GM11168 (cell line): ENCODE measurements around the gene TRMO.
"Not testable (repeated sequence)": the region's sequence is repeated elsewhere in the genome, so short reads cannot be mapped to it uniquely, and the experiment has no call there.

ENCODE experiments used
- in situ Hi-C: fragments of 300-500 bp; cut with MboI; formaldehyde crosslinking; loops from one replicate; pipeline ENCODE4 v1.12.0; 2022; ENCODE audit warnings: low sequenced_read_pairs; ENCODE audit not compliant: unreplicated experiment

The TRMO gene, protein sequence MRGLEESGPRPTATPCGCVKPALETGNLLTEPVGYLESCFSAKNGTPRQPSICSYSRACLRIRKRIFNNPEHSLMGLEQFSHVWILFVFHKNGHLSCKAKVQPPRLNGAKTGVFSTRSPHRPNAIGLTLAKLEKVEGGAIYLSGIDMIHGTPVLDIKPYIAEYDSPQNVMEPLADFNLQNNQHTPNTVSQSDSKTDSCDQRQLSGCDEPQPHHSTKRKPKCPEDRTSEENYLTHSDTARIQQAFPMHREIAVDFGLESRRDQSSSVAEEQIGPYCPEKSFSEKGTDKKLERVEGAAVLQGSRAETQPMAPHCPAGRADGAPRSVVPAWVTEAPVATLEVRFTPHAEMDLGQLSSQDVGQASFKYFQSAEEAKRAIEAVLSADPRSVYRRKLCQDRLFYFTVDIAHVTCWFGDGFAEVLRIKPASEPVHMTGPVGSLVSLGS

DNA sequence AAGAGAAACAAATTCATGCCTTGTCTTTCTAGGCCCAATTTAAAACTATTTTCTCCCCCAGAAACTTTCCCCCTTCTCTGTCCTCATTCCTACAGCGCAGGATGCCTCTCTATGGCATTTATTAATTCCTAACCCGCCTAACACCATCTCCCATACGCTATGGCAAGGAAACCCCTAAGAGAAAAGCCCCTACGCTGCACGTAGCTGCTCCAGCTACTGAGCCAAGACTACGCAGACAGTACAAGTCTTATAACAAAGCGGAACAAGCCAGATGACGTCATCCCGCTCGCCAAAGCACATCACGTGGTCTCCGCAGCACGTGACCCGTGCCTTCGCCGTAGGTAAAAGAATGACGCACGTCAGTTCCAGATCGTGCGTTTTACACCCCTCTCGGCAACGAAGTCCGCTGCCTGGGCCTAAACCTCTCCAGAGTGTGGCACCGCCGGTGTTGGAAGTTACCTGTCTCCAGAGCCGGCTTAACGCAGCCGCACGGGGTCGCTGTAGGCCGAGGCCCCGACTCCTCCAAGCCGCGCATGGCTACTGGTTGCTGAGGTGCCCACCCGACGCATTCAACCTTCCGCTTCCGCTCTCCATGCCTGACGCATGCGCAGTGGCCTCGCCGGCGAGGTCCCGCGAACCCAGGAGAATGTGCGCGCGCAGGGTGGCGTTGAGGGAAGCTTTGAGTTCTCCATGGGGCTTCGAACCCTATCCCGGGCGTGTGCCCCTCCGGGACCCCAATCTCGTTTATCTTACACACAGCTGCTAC is at the start of gene TRMO:
TRMO (minus strand) TSS at position 542 of the 766 bp plus-strand sequence; CDS start at position 535, 7 bp downstream.
- in situ Hi-C loops: no loop called here

GRCh38 chr9:97970165-97970564 is 47.9 kb upstream of the TRMO start:
- in situ Hi-C loops: no loop called here

DNA sequence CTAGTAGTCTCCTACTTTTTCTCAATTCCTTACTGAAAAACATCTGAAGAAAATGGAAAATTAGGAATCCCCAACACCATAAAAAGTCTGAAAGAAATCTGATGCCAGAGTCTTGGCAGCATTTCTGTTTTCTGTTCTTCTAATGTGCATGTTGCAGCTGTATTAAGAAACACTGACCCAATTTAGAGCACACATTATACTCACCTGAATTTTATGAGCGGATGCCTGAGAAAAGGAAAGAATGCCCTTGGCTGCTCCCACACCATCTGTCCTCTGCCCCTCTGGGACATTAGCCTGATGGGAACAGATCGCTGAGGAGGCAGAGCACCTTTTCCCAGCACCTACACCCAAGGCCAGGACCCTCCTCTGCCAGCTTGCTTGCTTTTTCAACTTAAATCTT is 46.7 kb upstream of the TRMO start:
- in situ Hi-C loops: no loop called here

DNA sequence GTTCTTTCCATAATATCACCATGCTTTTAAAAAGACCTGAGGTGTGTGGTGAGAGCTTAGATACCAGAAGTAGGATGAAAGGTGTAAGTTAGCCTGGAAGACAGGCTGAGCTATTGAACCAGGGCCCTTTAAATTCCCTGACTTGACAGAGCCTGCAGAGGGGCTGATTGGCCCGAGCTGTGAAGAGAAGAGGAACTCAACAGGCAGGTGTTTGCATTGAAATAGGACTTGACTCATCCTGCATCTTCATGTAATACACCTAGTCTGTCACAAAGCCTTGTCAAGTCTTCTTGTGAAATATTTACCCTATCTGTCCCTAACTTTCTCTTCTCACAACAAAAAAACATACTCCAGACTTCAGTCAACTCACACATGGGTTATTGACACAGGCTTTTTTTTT is 44.2 kb upstream of the TRMO start:
- in situ Hi-C loops: no loop called here

- in situ Hi-C loops: no loop called here
Observed at GRCh38 chr9:97964901-97965300, 42.6 kb upstream of the TRMO start.

- in situ Hi-C loops: no loop called here
Observed at GRCh38 chr9:97963232-97963631, 40.9 kb upstream of the TRMO start.

- in situ Hi-C loops: no loop called here
Observed at GRCh38 chr9:97962575-97962974, 40.3 kb upstream of the TRMO start.

- in situ Hi-C loops: no loop called here
Observed at GRCh38 chr9:97962136-97962535, 39.8 kb upstream of the TRMO start.

DNA sequence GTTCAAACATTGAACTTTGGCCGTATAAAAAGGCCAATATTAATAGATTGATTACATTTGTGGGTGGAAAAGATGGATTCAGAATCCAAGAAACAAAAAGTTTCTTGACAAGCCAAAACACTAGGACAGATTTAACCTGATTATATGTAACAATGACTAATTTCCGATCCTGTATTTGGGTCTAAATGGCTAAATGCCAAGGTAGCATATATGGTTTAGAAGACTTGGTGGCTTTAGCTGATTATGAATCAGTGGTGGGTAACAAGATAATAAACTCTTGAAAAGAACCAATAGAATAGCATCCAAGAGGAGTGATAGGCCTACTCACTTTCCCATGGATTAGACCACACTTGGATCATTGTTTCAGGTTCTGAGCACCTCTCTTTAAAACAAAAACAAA is 39.1 kb upstream of the TRMO start:
- in situ Hi-C loops: no loop called here

- in situ Hi-C loops: not testable (repeated sequence)
Observed at GRCh38 chr9:97960678-97961328, 38.5 kb upstream of the TRMO start.

DNA sequence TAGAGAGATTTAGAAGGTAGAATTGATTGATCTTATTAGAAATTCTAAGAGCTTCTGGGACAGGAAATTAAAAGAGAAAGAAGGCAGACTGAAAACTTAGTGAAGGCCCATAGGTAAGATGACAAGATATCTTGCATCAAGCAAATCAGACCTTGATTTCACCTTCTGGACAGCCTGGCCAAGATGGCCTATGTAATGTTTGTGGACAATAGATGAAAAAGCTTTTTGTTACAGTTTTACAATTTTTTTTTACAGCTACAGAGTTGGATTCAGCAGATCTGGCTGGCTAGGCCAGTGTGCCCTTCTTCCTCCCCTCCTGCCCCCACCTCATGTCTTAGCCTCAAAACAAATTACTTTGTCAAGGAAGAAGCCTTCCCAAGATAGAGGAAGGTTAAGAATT is 37.3 kb upstream of the TRMO start:
- in situ Hi-C loops: no loop called here

DNA sequence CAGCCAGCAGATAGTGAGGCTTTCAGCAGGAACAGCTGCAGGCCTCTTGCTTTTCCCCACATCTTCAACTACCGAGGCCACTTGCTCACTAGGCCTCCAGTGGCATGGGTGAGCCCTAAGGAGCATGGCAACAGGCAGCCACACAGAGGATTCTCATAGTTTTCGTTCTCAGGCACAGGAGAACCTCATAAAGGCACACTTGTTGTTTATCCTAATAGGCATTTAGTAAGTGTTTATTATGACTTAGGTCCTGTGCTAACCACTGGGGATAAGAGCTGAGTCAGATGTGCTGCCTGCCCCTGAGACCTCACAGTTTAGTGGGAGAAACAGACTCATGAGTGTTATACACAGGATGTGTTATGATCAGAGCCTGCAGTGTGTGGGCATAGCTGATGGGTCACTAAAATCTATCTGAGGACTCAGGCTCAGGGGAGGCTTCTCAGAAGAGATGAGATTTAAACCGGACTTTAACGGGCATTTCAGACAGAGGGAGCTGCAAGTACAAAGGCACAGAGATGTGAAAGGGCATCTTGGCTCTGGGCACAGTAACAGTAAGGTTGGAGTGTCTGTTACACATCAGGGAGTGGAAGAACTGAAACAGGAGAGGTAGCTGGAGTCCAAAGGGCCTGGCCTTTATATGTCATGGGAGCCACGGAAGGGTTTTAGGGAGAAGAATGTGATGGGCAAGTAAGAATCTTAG is 36.7 kb upstream of the TRMO start:
- in situ Hi-C loops: no loop called here

GRCh38 chr9:97956331-97956730 is 34.0 kb upstream of the TRMO start:
- in situ Hi-C loops: no loop called here

DNA sequence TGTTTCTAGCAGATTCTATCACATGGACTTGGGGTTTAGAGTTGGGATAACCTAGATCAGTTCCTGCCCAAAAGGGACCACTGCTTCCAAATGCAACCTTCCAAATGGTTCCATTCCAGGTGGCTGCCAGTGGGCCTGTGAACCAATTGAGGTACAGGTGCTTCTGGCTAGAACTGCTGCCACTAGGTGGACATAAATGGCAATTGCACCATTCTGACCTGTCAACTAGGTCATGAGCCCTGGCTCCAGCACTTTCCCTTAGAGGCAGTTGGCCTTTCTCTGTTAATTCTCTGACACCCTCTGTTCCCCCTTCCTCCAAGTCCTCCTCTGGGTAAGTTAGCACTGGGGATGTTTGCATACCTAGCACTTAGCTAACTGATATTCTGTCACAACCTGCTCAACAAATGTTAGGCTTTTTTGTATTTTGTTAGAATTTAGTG is 32.3 kb upstream of the TRMO start:
- in situ Hi-C loops: no loop called here

DNA sequence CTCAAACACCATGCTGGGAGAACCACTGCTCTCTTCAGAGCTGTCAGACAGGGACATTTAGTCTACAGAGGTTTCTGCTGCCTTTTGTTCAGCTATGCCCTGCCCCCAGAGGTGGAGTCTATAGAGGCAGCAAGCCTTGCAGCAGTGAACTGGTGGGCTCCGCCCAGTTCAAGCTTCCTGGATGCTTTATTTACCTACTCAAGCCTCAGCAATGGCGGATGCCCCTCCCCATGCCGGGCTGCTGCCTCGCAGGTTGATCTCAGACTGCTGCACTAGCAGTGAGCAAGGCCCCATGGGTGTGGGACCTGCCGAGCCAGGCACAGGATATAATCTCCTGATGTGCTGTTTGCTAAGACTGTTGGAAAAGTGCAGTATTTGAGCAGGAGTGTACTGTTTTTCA is 28.6 kb upstream of the TRMO start:
- in situ Hi-C loops: not testable (repeated sequence)

DNA sequence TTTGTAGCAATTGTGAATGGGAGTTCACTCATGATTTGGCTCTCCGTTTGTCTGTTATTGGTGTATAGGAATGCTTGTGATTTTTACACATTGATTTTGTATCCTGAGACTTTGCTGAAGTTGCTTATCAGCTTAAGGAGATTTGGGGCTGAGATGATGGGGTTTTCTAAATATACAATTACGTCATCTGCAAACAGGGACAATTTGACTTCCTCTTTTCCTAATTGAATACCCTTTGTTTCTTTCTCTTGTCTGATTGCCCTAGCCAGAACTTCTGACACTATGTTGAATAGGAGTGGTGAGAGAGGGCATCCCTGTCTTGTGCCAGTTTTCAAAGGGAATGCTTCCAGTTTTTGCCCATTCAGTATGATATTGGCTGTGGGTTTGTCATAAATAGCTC is 24.8 kb upstream of the TRMO start:
- in situ Hi-C loops: not testable (repeated sequence)

DNA sequence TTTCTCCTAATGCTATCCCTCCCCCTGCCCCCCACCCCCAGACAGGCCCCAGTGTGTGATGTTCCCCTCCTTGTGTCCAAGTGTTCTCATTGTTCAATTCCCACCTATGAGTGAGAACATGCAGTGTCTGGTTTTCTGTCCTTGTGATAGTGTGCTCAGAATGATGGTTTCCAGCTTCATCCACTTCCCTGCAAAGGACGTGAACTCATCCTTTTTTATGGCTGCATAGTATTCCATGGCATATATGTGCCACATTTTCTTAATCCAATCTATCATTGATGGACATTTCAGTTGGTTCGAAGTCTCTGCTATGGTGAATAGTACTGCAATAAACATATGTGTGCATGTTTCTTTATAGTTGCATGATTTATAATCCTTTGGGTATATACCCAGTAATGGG is 23.2 kb upstream of the TRMO start:
- in situ Hi-C loops: not testable (repeated sequence)

DNA sequence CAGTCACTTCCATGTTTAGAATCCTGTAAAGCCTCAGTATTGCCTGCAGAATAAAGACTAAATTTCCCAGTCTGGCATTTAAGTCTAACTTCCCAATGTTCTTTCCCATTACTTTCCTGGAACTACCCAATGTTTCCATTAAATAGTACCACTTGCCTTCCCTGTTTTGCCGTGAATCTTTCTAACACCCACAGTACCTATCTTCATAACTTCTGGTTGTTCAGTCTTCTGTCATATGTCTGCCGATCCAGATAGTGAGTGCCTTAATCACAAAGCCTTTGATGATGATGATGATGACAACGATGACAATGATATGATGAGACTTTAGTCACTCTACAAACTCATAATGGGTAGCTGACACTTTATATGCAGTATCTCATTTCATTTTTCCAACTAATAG is 22.3 kb upstream of the TRMO start:
- in situ Hi-C loops: no loop called here

DNA sequence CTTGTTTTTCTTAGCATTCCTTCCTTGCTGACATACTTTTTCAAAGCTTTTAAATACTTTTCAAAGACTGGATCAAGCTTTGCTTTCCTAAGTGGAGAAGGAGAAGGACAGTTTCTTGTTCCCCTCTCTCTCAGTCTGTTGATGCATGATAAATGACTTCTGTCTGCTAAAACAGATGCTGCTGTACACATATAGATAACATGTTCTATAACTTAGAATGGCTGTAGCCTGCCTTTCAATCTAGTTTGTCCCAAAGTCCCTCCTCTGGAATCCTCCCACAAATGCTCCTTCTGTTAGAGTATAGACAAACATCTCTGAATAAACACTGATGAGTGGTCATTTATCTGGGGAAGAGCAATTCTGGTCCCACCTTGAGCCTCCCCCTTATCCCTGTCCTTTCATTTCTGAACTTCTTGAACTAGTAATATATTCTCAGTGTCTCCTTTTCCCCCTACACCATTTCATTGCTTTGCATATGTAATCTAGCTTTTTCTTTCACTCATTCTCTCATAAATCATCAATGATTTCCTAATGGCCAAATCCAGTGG is 21.1 kb upstream of the TRMO start:
- in situ Hi-C loops: no loop called here

GRCh38 chr9:97941323-97941722 is 19.0 kb upstream of the TRMO start:
- in situ Hi-C loops: no loop called here
